ENCODE results near the gene ANKRD44. TPM values are rescaled to one million over a fixed set of nuclear protein-coding genes. Genes with fewer than 3 reads are reported as not detected.

Gene ANKRD44
- total RNA-seq, 4 donors from 2014 or later = 24.4 to 51.8 (median 35.7) TPM

DNA sequence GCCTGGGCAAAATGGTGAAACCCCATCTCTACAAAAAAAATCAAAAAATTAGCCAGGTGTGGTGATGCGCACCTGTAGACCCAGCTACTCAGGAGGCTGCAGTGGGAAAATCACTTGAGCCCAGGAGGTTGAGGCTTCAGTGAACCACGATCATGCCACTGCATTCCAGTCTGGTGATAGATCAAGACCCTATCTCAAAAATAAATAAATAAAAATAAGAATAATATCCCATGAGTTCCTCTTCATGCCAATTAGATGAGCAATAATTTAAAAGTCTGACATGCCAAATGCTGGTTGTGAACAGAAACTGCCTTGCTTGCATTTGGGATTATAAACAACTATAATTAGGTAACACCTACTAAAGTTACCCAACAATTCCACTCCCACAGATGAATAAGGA, 22.1 kb upstream of the ANKRD44 start:
- WGBS, 2 donors (ENCODE audit: low coverage in 1 of 2) = 87 to 90% methylated on average over 2 of the region's 2 CpGs

DNA sequence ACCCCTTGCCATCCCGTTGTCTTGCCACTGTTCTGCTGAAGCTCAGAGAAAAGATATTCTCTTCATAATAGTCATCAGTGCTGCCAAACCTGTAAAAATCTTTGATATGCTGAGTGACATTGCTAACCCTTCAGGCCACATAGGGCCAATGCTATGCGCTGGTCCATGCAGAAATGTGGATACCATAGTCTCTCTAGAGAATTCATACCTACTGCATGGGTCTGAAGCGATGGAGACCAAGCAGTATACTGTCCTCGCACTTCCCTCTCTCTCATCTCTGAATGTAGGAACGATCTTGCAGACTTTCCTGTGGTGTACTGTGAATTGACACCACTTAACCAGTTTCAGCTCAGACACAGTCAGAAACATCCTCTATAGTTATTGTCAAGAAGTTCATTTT, 17.9 kb upstream of the ANKRD44 start:
- Histone ChIP-seq H3K4me1 (peaks cover 0 to 5% (median 0%) of the 10 kb centered on the region in 3 donors), H3K36me3 (no peaks in the 10 kb centered on the region), H3K9me3 (no peaks in the 10 kb centered on the region), H3K27ac (no peak overlapping the region), H3K27me3 (peaks cover 8% of the 10 kb centered on the region), H3K4me3 (no peak overlapping the region)
- TF ChIP-seq POLR2A (IDR thresholded peaks at IDR 0.05) (no peak), POLR2AphosphoS5 (IDR thresholded peaks at IDR 0.05) (no peak), EP300 (IDR thresholded peaks at IDR 0.05) (no peak)
- TF ChIP-seq, protein P1, sequence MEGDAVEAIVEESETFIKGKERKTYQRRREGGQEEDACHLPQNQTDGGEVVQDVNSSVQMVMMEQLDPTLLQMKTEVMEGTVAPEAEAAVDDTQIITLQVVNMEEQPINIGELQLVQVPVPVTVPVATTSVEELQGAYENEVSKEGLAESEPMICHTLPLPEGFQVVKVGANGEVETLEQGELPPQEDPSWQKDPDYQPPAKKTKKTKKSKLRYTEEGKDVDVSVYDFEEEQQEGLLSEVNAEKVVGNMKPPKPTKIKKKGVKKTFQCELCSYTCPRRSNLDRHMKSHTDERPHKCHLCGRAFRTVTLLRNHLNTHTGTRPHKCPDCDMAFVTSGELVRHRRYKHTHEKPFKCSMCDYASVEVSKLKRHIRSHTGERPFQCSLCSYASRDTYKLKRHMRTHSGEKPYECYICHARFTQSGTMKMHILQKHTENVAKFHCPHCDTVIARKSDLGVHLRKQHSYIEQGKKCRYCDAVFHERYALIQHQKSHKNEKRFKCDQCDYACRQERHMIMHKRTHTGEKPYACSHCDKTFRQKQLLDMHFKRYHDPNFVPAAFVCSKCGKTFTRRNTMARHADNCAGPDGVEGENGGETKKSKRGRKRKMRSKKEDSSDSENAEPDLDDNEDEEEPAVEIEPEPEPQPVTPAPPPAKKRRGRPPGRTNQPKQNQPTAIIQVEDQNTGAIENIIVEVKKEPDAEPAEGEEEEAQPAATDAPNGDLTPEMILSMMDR (IDR thresholded peaks at IDR 0.05) = no peak
- no peak for ATAC-seq
- WGBS, 2 donors (ENCODE audit: low coverage in 1 of 2) = 90 to 93% methylated on average over 5 of the region's 5 CpGs

More for the DNA sequence above, 22.1 kb upstream of the ANKRD44 start:
- Histone ChIP-seq H3K27ac (no peak overlapping the region), H3K4me1 (peaks cover 0 to under 1% (median 0%) of the 10 kb centered on the region in 3 donors), H3K9me3 (no peaks in the 10 kb centered on the region), H3K4me3 (no peak overlapping the region), H3K36me3 (no peaks in the 10 kb centered on the region), H3K27me3 (no peaks in the 10 kb centered on the region)
- TF ChIP-seq POLR2A (IDR thresholded peaks at IDR 0.05) (no peak), POLR2AphosphoS5 (IDR thresholded peaks at IDR 0.05) (no peak), EP300 (IDR thresholded peaks at IDR 0.05) (no peak)
- TF ChIP-seq, protein P1 (IDR thresholded peaks at IDR 0.05) = no peak
- ATAC-seq = no peak

DNA sequence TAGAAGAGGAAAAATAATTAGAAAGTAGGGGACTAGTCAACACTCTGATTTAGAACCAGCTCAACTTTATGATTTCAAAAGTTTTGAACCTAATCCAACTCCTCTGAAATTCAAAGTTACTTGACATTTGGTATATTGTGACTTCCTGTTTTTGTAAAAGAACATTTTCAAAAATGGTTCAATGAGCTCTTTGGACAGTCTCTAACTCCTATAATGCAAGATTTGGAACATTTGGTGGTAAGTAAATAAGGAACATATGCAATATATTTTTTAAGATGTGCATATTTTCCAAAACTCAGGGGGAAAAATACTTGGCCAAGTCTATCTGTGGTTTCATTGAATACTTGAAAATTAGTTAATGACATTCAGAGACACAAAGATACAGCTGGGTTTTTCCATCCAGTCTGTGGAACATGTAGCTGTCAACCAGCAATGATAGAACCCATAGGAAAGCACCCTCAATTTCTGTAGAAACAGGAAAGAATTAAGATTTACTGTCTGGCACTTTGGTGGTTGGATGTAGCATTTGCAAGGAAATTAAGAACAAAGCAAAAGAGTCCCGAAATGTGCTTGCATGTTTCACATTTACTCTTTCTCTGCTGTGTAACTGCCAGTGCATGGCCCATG, 17.0 kb upstream of the ANKRD44 start:
- Histone ChIP-seq H3K4me3 (no peak overlapping the region), H3K4me1 (peaks cover 0 to 5% (median 0%) of the 10 kb centered on the region in 3 donors), H3K27ac (no peak overlapping the region), H3K36me3 (no peaks in the 10 kb centered on the region), H3K27me3 (peaks cover 8% of the 10 kb centered on the region), H3K9me3 (no peaks in the 10 kb centered on the region)
- ATAC-seq = no peak
- 40 to 50% methylated on average over 1 of the region's 1 CpG for WGBS, 2 donors (ENCODE audit: low coverage in 1 of 2)
- TF ChIP-seq POLR2A (IDR thresholded peaks at IDR 0.05) = no peak
- TF ChIP-seq, protein P1 (IDR thresholded peaks at IDR 0.05) = no peak
- no peak for TF ChIP-seq POLR2AphosphoS5 (IDR thresholded peaks at IDR 0.05)
- TF ChIP-seq EP300 (IDR thresholded peaks at IDR 0.05) = no peak

DNA sequence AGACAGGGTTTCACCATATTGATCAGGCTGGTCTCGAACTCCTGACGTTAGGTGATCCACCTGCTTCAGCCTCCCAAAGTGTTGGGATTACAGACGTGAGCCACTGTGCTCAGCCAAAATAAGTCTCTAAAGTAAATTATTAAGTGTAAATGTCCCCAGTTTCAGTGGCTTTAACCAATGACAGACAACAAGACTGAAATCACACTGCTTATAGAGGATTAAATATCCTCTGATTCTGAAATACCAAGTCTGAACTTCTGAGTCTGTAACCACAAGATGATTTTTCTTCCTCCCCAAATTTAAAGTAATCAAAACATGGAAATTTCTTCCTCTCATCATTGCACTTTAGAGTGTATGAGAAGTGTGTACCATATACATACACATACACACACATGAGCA, 16.5 kb upstream of the ANKRD44 start:
- no peaks in the 10 kb centered on the region for H3K36me3 ChIP-seq
- ATAC-seq = no peak
- no peak overlapping the region for H3K27ac ChIP-seq
- H3K4me1 ChIP-seq = peaks cover 0 to 5% (median 0%) of the 10 kb centered on the region in 3 donors
- 95 to 100% methylated on average over 1 to 3 of the region's 3 CpGs for WGBS, 2 donors (ENCODE audit: low coverage in 1 of 2)
- H3K4me3 ChIP-seq = no peak overlapping the region
- TF ChIP-seq POLR2AphosphoS5 (IDR thresholded peaks at IDR 0.05) (no peak), POLR2A (IDR thresholded peaks at IDR 0.05) (no peak), EP300 (IDR thresholded peaks at IDR 0.05) (no peak)
- TF ChIP-seq, protein P1 (IDR thresholded peaks at IDR 0.05) = no peak
- H3K9me3 ChIP-seq = no peaks in the 10 kb centered on the region
- peaks cover 8% of the 10 kb centered on the region for H3K27me3 ChIP-seq

DNA sequence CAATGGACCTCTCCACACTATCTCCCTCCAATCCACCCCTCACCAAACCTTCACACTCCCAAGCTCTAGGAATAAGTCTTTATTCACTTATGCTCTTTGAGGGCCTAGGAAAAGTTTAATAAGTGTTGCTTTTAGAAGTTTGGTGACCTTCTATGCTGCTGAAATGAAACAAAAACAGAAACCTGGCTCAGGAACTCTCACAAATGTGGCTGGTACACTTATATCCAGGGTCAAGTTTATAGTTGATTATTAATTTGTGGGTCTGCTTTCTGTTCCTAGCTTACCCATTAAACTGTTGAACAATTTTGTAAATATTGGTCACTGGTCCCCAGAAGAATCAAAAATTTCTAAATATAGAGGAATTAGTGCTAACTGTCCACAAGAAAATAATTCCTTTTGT, 14.2 kb upstream of the ANKRD44 start:
- TF ChIP-seq POLR2AphosphoS5 (IDR thresholded peaks at IDR 0.05) (no peak), POLR2A (IDR thresholded peaks at IDR 0.05) (no peak)
- TF ChIP-seq, protein P1 (IDR thresholded peaks at IDR 0.05) = no peak
- H3K4me1 ChIP-seq = peaks cover 0 to 5% (median 0%) of the 10 kb centered on the region in 3 donors
- ATAC-seq = no peak
- H3K4me3 ChIP-seq = no peak overlapping the region
- peaks cover 8% of the 10 kb centered on the region for H3K27me3 ChIP-seq
- H3K36me3 ChIP-seq = no peaks in the 10 kb centered on the region
- H3K27ac ChIP-seq = no peak overlapping the region
- H3K9me3 ChIP-seq = no peaks in the 10 kb centered on the region

Measured in gastroesophageal sphincter (tissue), 4 donors.